ENCODE measurements around the gene PHF19. TPM values are rescaled to one million over a fixed set of nuclear protein-coding genes. Genes with fewer than 3 reads are reported as not detected.

The PHF19 gene
- total and polyA plus RNA-seq, 2 of the 8 experiments (the other 6 are each of a cell fraction or from before 2014, with no cell fraction given): 28.2 to 31.8 TPM

- H3K18ac ChIP-seq (ENCODE audit: extremely low read depth, low read length): no peak overlapping the region
- H3K79me2 ChIP-seq (ENCODE audit: control insufficient read depth in 1 of 2, insufficient read depth in 2 of 2, low read length in 2 of 2): no peaks in the 10 kb centered on the region
- H2AFZ ChIP-seq (ENCODE audit: low read length): no peak overlapping the region
- no peak for TF ChIP-seq JUN (IDR thresholded peaks at IDR 0.05; ENCODE audit: low read depth, low read length)
- no peak for TF ChIP-seq TEAD4 (IDR thresholded peaks at IDR 0.05; ENCODE audit: low read depth, low read length)
- no peak for TF ChIP-seq SIX5 (IDR thresholded peaks at IDR 0.05; ENCODE audit: low read depth, low read length)
- no peak for TF ChIP-seq FOSL1 (IDR thresholded peaks at IDR 0.05; ENCODE audit: insufficient read depth, low read depth, low read length)
- no peak for TF ChIP-seq ZNF274 (IDR thresholded peaks at IDR 0.05; ENCODE audit: borderline replicate concordance, extremely low read depth, low read length)
- TF ChIP-seq BCL11A (IDR thresholded peaks at IDR 0.05; ENCODE audit: low read depth in 2 of 2, low read length in 2 of 2): no peak
- TF ChIP-seq TBP (IDR thresholded peaks at IDR 0.05; ENCODE audit: low read depth, low read length): no peak
- H3K56ac ChIP-seq (replicated peaks; ENCODE audit: insufficient read length, low read depth, low read length): no peak overlapping the region
- H2BK15ac ChIP-seq (ENCODE audit: low read length): no peak overlapping the region
- no peak overlapping the region for H2BK120ac ChIP-seq (replicated peaks; ENCODE audit: low read depth, low read length)
- H3K4me3 ChIP-seq (ENCODE audit: extremely low read depth in 1 of 4, insufficient read depth in 2 of 4, low read depth in 3 of 4, low read length in 4 of 4): no peak overlapping the region
- H3K4ac ChIP-seq (replicated peaks; ENCODE audit: insufficient read length, low read depth, low read length): no peak overlapping the region
- FAIRE-seq: no peak
- ChIA-PET CTCF (ENCODE audit: partially characterized antibody) (interaction anchor here (0.9 to 2.0 kb wide), 7 partner anchors 9 to 55 kb away, joined by 3 to 6 read pairs (median 3); no protein-coding TSS in a partner anchor), POLR2A (ENCODE audit: partially characterized antibody) (no interaction called here)
- 84% methylated on average over 8 of the region's 8 CpGs; no CpG with 5 or more reads in 1 of the 2 experiments for WGBS, 2 experiments (ENCODE audit: extremely low coverage in 1 of 2, insufficient coverage in 1 of 2, insufficient read length in 1 of 2, insufficient replicate concordance in 2 of 2, low coverage in 1 of 2, low lambda C conversion rate in 2 of 2, missing lambda C conversion rate in 1 of 2)
- no peak overlapping the region for H2AK5ac ChIP-seq (ENCODE audit: low read depth, low read length)
- peaks cover 0 to 20% (median 9%) of the 10 kb centered on the region in 4 experiments; a peak in 6 of 7 replicates for H3K4me1 ChIP-seq (replicated peaks in 1 of 4; ENCODE audit: control insufficient read depth in 3 of 4, insufficient read depth in 4 of 4, low read length in 3 of 4)
- H3K14ac ChIP-seq (ENCODE audit: insufficient read length): no peak overlapping the region
- no peak overlapping the region for H3K23ac ChIP-seq (ENCODE audit: insufficient read length)
- H4K91ac ChIP-seq (replicated peaks; ENCODE audit: insufficient read length, low read length): no peak overlapping the region
- no peak overlapping the region for H4K8ac ChIP-seq (ENCODE audit: extremely low read depth, insufficient read depth, low read length)
- H3K79me1 ChIP-seq (ENCODE audit: low read depth, low read length): no peaks in the 10 kb centered on the region
- H3K23me2 ChIP-seq (ENCODE audit: low read depth, low read length): no peaks in the 10 kb centered on the region
- no peak for DNase-seq (ENCODE audit: low read depth in 1 of 2, low spot score in 2 of 2)
- H3K27ac ChIP-seq (ENCODE audit: low read depth, low read length): no peak overlapping the region
- H3K9me3 ChIP-seq (ENCODE audit: insufficient read depth in 2 of 2, low read depth in 1 of 2, low read length in 1 of 2): no peaks in the 10 kb centered on the region
- H4K5ac ChIP-seq (ENCODE audit: insufficient read length, low read depth, low read length): no peak overlapping the region
- no peak overlapping the region for H2BK20ac ChIP-seq (ENCODE audit: low read length)
- no peaks in the 10 kb centered on the region for H4K20me1 ChIP-seq (replicated peaks in 1 of 2; ENCODE audit: control insufficient read depth in 1 of 2, insufficient read depth in 2 of 2, low read length in 2 of 2)
- H2BK5ac ChIP-seq (ENCODE audit: low read depth, low read length): no peak overlapping the region
- no peaks in the 10 kb centered on the region; a peak in 1 of 8 replicates for H3K36me3 ChIP-seq (ENCODE audit: control insufficient read depth in 2 of 4, insufficient read depth in 4 of 4, low read length in 3 of 4)
- no peak overlapping the region for H2BK12ac ChIP-seq (ENCODE audit: low read depth, low read length)
- no peak overlapping the region for H3K9ac ChIP-seq (replicated peaks in 1 of 4; ENCODE audit: extremely low read depth in 1 of 4, low read depth in 3 of 4, low read length in 3 of 4)
- H3K4me2 ChIP-seq (ENCODE audit: insufficient read depth in 1 of 2, low read depth in 2 of 2, low read length in 2 of 2): no peak overlapping the region
- no peaks in the 10 kb centered on the region; a peak in 1 of 7 replicates for H3K27me3 ChIP-seq (replicated peaks in 1 of 4; ENCODE audit: control insufficient read depth in 3 of 4, extremely low read depth in 1 of 4, insufficient read depth in 3 of 4, low read length in 3 of 4)
Measured at GRCh38 chr9:120921661-120922181, 44.7 kb upstream of the PHF19 start.
